ENCODE measurements around the gene C14orf119. TPM values are rescaled to one million over a fixed set of nuclear protein-coding genes. Genes with fewer than 3 reads are reported as not detected.
A peak's percentile ranks its signal among the peaks of the same experiment; 100 is the strongest.

Gene C14orf119
- total and polyA plus RNA-seq, 9 of the 15 experiments (the other 6 are each of a cell fraction or from before 2014, with no cell fraction given), result 36.7 to 251 (median 51.8) TPM

DNA sequence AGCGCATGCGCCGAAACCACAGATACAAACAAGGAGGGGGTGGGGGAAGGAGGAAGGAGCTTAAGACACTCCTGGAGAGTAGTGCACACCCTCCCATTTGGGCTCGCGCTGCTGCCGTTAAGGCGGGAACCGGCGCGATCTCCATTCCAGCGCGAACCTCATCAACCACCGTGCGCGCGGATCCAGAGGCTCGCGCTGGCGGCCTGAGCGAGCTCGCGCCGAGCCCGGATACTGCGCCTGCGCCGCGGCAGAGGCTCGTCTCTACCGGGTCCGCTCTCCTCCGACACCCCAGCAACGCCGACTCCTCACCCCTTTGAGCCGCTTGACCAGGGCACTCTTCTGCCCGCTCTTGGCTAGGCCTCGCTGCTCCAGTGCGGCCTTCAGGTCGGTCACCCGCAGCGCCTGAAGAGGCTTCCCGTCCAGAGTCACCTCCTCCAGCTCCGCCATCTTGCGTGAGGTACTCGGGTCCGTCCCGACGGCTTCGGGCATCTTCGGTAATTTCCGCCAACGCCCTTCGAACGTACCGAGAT, 574 bp upstream of the C14orf119 start, which contains the start of gene ACIN1 (continued):
- TF ChIP-seq, protein P1, sequence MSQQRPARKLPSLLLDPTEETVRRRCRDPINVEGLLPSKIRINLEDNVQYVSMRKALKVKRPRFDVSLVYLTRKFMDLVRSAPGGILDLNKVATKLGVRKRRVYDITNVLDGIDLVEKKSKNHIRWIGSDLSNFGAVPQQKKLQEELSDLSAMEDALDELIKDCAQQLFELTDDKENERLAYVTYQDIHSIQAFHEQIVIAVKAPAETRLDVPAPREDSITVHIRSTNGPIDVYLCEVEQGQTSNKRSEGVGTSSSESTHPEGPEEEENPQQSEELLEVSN (IDR thresholded peaks at IDR 0.05; ENCODE audit: borderline replicate concordance in 1 of 2, extremely low read depth in 1 of 2, insufficient read depth in 1 of 2, insufficient read length in 1 of 2, low read depth in 1 of 2, low read length in 1 of 2, poor library complexity in 1 of 2, severe bottlenecking in 1 of 2), result peak; percentile 60 to 70
- TF ChIP-seq NR1H2 (CRISPR knock-in tag; IDR thresholded peaks at IDR 0.05), result 0 out of 2 replicates have a peak, but pooled peaks have one; percentile 51
- no peak for TF ChIP-seq FOXM1 (IDR thresholded peaks at IDR 0.05; ENCODE audit: low read depth)
- TF ChIP-seq FOXM1 (CRISPR knock-in tag; IDR thresholded peaks at IDR 0.05; ENCODE audit: low read depth), result peak; percentile 91; the same call in 1 of the 2 replicates
- TF ChIP-seq TAF9B (IDR thresholded peaks at IDR 0.05; ENCODE audit: partially characterized antibody), result peak; percentile 96
- peak; percentile 84 for TF ChIP-seq ZNF12 (CRISPR knock-in tag; IDR thresholded peaks at IDR 0.05)
- peak; percentile 88 for TF ChIP-seq CHD1 (IDR thresholded peaks at IDR 0.05; ENCODE audit: low read length)
- TF ChIP-seq, protein P2, sequence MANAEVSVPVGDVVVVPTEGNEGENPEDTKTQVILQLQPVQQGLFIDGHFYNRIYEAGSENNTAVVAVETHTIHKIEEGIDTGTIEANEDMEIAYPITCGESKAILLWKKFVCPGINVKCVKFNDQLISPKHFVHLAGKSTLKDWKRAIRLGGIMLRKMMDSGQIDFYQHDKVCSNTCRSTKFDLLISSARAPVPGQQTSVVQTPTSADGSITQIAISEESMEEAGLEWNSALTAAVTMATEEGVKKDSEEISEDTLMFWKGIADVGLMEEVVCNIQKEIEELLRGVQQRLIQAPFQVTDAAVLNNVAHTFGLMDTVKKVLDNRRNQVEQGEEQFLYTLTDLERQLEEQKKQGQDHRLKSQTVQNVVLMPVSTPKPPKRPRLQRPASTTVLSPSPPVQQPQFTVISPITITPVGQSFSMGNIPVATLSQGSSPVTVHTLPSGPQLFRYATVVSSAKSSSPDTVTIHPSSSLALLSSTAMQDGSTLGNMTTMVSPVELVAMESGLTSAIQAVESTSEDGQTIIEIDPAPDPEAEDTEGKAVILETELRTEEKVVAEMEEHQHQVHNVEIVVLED (CRISPR knock-in tag; IDR thresholded peaks at IDR 0.05), result 0 out of 2 replicates have a peak, but pooled peaks have one; percentile 31
- no peak for TF ChIP-seq ZNF695 (CRISPR knock-in tag; IDR thresholded peaks at IDR 0.05)
- peak; percentile 77 for TF ChIP-seq L3MBTL2 (IDR thresholded peaks at IDR 0.05)
- TF ChIP-seq, protein P3, sequence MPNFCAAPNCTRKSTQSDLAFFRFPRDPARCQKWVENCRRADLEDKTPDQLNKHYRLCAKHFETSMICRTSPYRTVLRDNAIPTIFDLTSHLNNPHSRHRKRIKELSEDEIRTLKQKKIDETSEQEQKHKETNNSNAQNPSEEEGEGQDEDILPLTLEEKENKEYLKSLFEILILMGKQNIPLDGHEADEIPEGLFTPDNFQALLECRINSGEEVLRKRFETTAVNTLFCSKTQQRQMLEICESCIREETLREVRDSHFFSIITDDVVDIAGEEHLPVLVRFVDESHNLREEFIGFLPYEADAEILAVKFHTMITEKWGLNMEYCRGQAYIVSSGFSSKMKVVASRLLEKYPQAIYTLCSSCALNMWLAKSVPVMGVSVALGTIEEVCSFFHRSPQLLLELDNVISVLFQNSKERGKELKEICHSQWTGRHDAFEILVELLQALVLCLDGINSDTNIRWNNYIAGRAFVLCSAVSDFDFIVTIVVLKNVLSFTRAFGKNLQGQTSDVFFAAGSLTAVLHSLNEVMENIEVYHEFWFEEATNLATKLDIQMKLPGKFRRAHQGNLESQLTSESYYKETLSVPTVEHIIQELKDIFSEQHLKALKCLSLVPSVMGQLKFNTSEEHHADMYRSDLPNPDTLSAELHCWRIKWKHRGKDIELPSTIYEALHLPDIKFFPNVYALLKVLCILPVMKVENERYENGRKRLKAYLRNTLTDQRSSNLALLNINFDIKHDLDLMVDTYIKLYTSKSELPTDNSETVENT (CRISPR knock-in tag; IDR thresholded peaks at IDR 0.05), result peak; percentile 73; the same call in 1 of the 2 replicates
- peak; percentile 93 for TF ChIP-seq PHF8 (IDR thresholded peaks at IDR 0.05; ENCODE audit: borderline replicate concordance, low read length)
- peak; percentile 99 for TF ChIP-seq ZBTB5 (IDR thresholded peaks at IDR 0.05)
- peak; percentile 47; the same call in 1 of the 2 replicates for TF ChIP-seq CAMTA2 (CRISPR knock-in tag; conservative IDR thresholded peaks at IDR 0.05)
- TF ChIP-seq, protein P4, sequence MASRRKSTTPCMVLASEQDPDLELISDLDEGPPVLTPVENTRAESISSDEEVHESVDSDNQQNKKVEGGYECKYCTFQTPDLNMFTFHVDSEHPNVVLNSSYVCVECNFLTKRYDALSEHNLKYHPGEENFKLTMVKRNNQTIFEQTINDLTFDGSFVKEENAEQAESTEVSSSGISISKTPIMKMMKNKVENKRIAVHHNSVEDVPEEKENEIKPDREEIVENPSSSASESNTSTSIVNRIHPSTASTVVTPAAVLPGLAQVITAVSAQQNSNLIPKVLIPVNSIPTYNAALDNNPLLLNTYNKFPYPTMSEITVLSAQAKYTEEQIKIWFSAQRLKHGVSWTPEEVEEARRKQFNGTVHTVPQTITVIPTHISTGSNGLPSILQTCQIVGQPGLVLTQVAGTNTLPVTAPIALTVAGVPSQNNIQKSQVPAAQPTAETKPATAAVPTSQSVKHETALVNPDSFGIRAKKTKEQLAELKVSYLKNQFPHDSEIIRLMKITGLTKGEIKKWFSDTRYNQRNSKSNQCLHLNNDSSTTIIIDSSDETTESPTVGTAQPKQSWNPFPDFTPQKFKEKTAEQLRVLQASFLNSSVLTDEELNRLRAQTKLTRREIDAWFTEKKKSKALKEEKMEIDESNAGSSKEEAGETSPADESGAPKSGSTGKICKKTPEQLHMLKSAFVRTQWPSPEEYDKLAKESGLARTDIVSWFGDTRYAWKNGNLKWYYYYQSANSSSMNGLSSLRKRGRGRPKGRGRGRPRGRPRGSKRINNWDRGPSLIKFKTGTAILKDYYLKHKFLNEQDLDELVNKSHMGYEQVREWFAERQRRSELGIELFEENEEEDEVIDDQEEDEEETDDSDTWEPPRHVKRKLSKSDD (conservative IDR thresholded peaks at IDR 0.05; ENCODE audit: low read length), result 0 out of 2 replicates have a peak, but pooled peaks have one; percentile 60
- TF ChIP-seq CTBP1 (IDR thresholded peaks at IDR 0.05; ENCODE audit: borderline replicate concordance), result peak; percentile 68
- 0 out of 2 replicates have a peak, but pooled peaks have one; percentile 46 for TF ChIP-seq TCF7 (IDR thresholded peaks at IDR 0.05; ENCODE audit: borderline replicate concordance)
- peak; percentile 49 for TF ChIP-seq FIP1L1 (IDR thresholded peaks at IDR 0.05; ENCODE audit: low read depth, low read length, poor library complexity, severe bottlenecking)

Data from K562 (cell line).